ENCODE results near the gene GPATCH2.
"Not testable (repeated sequence)": the region's sequence is repeated elsewhere in the genome, so short reads cannot be mapped to it uniquely, and the experiment has no call there.

GPATCH2 gene

DNA sequence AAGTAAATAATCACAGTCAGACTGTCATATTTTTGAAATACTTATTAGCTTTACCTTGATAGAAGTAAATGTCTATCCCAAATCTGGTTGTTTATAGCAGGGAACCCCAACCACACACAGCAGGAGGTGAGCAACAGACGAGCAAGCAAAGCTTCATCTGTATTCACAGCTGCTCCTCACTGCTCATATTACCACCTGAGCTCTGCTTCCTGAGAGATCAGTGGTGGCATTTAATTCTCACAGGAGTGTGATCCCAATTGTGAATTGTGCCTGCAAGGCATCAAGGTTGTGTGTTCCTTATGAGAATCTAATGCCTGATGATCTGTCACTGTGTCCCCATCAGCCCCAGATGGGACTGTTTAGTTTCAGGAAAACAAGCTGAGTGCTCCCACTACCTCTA, 104.3 kb downstream of the GPATCH2 start:
- DNase-seq (ENCODE audit: low read depth in 3 of 3, low spot score in 1 of 3): no peak

DNA sequence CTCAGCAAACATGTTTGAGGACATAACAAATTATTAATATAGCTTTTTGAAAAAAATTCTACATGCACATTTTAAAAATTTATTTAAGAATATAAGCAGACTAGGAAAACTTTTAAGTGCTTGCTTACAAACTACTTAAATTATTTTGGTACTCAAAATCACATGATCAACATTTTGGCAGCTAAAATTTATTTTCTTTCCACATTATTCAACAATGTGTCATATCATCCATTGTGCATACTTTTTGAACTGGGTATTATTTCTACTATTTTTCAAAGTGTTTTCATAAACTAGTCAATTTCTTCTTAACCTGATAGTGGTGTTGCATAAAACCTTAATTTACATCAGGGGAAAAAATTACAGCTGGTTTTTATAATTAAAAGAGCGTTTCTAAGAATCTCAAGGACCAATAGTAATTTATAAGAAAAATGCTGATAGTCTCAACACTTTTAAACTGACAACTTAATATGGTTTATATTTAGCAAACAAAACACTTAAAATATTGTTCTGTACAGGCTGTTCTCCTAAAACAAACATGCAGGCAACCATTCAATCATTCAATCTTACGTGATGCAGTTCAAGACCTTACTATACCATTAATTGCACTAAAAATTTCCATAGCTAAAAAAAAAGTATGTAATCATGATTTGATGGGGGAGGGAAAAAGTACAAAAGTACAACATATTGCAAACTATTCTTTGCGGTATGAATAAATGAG, 105.0 kb downstream of the GPATCH2 start:
- DNase-seq (ENCODE audit: low read depth in 3 of 3, low spot score in 1 of 3): no peak

- DNase-seq (ENCODE audit: low read depth in 3 of 3, low spot score in 1 of 3): no peak
These were observed 105.9 kb downstream of the GPATCH2 start for GRCh38 chr1:217524787-217525520.

GRCh38 chr1:217523921-217524320, 107.0 kb downstream of the GPATCH2 start:
- DNase-seq (ENCODE audit: low read depth in 3 of 3, low spot score in 1 of 3): not testable (repeated sequence)

DNA sequence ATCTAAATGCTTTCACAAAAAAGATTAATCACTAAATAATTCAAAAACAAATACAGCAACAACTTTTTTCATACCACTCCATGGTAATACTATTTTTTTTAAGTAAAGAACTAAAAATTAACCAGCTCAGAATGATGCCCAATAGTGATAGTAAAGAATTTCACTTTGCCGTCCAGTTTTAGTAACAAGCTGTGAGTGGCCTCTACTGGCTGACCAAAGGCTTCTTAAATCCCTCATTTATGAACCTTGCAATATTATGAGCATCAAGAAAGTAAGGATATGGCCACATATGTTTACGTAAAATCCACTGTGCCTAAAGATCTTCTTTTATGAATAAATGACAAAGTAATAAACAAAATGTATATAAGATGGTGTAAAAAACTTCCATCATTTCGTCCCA, 108.6 kb downstream of the GPATCH2 start:
- no peak for DNase-seq (ENCODE audit: low read depth in 3 of 3, low spot score in 1 of 3)

- DNase-seq (ENCODE audit: low read depth in 3 of 3, low spot score in 1 of 3): no peak
These were observed 109.6 kb downstream of the GPATCH2 start for GRCh38 chr1:217521317-217521716.

DNA sequence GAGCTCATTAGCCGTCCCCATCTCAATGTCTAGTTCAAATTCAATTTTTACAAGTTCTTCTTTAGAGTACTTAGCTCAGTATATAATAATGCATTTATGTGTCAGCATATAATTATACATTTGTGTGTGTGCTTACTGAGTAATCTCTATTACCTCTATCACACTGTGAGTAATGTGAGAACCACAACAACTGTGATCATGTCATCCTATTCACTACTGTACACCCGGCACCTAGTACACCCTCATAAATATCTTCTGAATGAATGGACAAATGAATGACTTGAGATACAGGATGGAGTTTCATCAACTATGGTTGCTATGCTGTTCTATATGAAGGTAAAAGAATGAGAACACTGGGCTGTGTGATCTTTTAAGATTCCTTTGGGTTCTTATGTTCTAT, 124.0 kb downstream of the GPATCH2 start:
- DNase-seq (ENCODE audit: low read depth in 3 of 3, low spot score in 1 of 3): no peak

DNA sequence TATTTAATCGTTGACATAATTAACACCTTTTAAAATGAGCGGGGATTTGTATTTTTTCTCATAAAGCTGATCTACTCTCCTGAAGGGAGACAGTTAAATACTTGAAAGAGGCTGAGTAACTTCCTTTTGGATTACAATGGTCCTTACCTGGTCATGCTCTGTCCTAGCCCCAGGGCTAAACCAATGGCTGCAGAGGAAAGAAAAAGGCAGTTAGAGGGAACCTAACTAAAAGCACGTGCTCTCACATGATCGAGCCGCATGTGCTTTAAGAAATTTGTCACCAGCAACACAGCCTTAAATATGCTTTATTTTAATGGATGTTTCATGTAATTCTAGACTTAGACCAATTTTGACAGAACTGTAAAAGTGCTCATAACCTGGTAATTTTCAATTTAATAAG, 132.7 kb downstream of the GPATCH2 start:
- DNase-seq (ENCODE audit: low read depth in 3 of 3, low spot score in 1 of 3): no peak

GRCh38 chr1:217495249-217495648, 135.6 kb downstream of the GPATCH2 start:
- DNase-seq (ENCODE audit: low read depth in 3 of 3, low spot score in 1 of 3): no peak

DNA sequence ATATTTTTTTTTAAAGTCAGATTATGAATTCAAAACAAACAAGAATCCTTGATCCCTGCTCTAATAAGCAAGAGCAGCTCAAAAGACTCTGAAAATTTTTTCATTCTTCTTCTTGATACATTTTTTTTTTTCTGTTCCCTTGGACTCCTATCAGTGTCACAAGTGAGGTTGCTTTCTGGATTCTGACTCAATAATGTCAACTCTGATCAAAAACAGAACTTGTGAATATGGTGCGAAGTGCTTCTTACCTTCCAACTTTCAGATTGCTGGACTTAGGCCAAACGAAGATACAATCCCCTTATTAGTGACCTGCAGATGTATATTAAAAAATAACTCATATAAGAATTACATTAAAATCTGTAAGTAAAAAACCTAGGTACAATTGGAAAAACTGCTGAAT, 136.1 kb downstream of the GPATCH2 start:
- DNase-seq (ENCODE audit: low read depth in 3 of 3, low spot score in 1 of 3): no peak

DNA sequence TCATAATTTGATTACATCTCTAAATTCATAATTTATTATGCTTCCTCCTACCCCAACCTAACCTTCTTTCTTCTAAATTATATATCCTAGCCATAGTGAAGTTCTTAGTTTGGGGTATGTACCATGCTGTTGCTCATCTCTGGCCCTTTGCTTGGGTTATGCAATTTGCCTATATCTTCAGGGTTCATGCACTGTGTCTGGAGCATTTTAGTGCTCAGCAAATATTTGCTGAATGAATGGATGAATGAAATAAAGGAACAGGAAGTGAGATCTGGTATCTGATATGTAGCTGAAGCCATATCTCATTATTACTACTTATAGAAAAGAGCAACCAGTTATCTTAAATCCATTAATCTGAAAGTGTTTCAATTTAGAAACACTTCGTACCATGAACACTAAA, 137.6 kb downstream of the GPATCH2 start:
- DNase-seq (ENCODE audit: low read depth in 3 of 3, low spot score in 1 of 3): no peak

DNA sequence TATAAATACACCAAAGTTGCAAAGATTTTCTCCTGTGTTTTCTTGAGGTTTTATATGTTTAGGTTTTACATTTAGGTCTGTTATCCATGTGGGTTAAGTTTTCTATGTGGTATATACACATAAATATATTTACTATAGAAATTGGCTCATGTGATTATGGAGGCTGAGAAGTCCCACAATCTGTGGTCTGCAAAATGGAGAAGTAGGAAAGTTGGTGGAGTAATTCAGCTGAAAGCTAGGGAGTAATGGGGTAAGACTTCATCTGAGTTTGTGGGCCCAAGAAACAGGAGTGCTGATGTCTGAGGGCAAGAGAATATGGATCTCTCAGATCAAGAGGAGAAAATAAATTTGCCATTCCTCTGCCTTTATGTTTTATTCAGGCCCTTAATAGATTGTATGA, 146.0 kb downstream of the GPATCH2 start:
- no peak for DNase-seq (ENCODE audit: low read depth in 3 of 3, low spot score in 1 of 3)

DNA sequence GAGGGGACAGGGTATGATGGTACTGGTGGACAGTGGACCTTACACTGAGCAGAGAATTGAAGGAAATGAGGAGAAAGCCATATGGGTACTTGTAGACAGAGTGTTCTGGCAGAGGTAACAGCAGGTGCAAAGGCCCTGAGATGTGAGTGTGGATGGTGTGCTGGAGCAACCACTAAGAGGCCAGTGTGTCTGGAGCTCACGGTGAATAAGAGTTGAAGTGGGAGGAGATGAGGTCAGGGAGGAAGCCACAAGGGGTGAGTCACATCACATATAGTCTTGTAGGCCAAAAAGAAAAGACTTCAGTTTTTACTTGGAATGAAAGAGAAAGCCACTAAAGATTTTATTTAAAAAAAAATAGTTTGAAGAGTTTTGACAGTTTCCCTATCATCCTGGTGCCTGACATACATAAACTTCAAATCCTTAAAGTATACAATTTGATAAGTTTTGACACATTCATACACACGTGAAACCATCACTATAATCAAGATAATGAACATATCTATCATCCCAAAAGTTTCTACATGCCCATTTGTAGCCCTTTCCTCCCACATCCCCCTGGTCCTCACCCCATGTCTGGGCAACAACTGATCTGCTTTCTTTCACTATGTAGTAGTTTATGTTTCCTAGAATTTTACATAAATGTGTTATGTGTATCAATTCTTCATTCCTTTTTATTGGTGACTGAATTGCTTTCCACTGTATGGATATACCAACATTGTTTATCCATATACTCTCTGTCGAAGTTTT, 148.4 kb downstream of the GPATCH2 start:
- peak in 1 of 3 donors; percentile 1 for DNase-seq (ENCODE audit: low read depth in 3 of 3, low spot score in 1 of 3)

DNA sequence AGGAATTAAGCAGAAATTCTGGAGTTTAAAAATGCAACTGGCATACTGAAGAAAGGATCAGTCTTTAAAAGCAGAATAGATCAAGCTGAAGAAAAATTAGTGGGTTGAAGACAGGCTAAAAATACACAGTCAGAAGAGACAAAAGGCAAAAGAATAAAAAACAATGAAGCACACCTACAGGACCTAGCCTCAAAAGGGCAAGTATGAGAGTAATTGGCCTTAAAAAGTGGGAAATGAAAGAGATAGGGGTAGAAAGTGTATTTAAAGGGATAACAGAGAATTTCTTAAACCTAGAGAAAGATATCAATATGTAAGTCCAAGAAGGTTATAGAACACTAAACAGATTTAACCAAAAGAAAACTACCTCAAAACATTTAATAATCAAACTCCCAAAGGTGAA, 152.4 kb downstream of the GPATCH2 start:
- no peak for DNase-seq (ENCODE audit: low read depth in 3 of 3, low spot score in 1 of 3)

DNA sequence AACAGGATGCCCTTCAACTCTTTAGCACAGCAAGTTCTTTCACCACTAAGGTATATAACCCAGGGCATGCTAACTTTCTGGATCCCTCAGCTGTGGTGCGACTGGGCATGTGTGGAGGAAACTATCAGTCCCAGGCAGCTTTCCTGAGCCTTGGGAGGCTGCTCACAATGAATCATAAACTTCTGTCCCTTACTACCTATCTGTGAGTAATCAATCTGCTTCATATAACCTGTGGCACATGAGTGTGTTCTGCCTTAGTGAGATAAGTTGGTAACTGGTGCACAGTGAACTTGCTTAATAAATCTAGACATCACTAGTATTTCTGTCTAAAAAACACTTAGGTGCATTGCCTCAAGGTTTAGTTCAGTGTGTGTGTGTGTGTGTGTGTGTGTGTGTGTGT, 158.0 kb downstream of the GPATCH2 start:
- no peak for DNase-seq (ENCODE audit: low read depth in 3 of 3, low spot score in 1 of 3)

GRCh38 chr1:217471403-217471802, 159.5 kb downstream of the GPATCH2 start:
- DNase-seq (ENCODE audit: low read depth in 3 of 3, low spot score in 1 of 3): no peak

DNA sequence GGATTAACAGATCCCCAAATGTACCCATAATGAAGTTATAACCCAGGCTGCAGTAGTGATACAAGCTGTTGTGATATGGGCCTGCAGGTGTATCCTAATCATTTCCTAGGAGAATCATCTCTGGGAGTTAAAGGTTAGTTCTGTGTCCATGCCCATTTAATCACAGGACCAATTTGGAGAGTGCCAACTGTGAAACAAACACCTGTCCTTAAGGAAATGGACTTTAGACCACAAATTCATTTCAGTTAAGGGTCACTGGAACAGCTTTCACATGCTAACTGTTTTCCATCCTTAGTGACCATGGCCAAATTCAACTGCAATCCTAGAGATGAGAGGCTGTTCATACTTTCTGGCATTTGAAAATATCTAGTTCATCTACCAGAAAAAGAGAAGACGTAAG, 160.9 kb downstream of the GPATCH2 start:
- DNase-seq (ENCODE audit: low read depth in 3 of 3, low spot score in 1 of 3): no peak

- DNase-seq (ENCODE audit: low read depth in 3 of 3, low spot score in 1 of 3): no peak
These were observed 165.8 kb downstream of the GPATCH2 start for GRCh38 chr1:217465102-217465501.

GRCh38 chr1:217462666-217463065, 168.2 kb downstream of the GPATCH2 start:
- no peak for DNase-seq (ENCODE audit: low read depth in 3 of 3, low spot score in 1 of 3)

- no peak for DNase-seq (ENCODE audit: low read depth in 3 of 3, low spot score in 1 of 3)
These were observed 168.7 kb downstream of the GPATCH2 start for GRCh38 chr1:217462159-217462558.

DNA sequence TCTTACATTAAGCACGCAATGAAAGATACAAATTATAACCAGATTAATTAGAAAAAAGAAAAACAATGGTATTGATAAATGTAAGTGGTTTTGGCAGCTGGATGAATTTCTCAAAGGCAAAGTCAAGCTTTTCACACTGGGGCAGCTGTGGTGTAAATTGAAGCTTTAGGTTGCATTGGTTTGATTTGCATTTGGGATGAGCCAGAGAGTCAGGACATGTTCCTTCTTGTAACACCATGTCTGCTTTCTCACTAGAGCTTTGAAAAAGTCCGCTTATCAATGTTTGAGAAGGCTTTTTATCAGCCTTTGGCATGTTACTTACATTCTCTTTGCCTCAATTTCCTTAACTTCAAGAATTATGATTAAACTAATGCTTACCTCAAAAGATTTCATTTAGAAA, 173.9 kb downstream of the GPATCH2 start:
- DNase-seq (ENCODE audit: low read depth in 3 of 3, low spot score in 1 of 3): no peak

DNA sequence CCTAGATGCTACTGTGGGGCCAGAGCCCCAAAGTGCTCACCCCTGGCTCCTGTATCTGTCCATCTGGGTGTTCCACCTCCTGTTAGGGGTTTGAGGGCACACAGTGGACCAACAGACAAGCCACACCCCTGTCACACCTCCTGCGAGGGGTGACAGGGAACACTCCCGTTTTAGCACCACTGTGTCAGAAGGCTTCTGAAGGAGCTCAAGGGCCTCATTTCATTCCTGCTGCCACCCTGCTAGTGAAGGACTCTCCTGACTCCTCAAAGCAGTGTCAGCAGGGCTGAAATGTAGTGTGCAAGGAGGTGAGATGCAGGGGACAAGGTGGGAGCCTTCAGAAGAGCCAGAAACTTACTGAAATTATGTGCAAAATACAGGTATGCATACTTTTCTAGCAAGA, 174.6 kb downstream of the GPATCH2 start:
- no peak for DNase-seq (ENCODE audit: low read depth in 3 of 3, low spot score in 1 of 3)

Measured in stimulated activated CD4-positive, alpha-beta T cell treated with anti-CD3 and anti-CD28 coated beads, TNF-alpha, amount 100 ng/mL, for 1 hour (primary cell).